Activated CD4-positive, alpha-beta T cell treated with anti-CD3 and anti-CD28 coated beads, Interleukin-2, amount 50 U/mL, for 48 hours (primary cell): Measurements from ENCODE around the gene TANK.
A peak's percentile ranks its signal among the peaks of the same experiment; 100 is the strongest.
"Not testable (repeated sequence)": the region's sequence is repeated elsewhere in the genome, so short reads cannot be mapped to it uniquely, and the experiment has no call there.

Source experiments
- DNase-seq, 2 experiments: peaks; one replicate each; pipeline ENCODE4 v3.0.0-alpha.2; 2020

TANK gene

GRCh38 chr2:161280906-161281323 is 120.7 kb downstream of the TANK start:
- DNase-seq = peak; percentile 14 to 22

DNA sequence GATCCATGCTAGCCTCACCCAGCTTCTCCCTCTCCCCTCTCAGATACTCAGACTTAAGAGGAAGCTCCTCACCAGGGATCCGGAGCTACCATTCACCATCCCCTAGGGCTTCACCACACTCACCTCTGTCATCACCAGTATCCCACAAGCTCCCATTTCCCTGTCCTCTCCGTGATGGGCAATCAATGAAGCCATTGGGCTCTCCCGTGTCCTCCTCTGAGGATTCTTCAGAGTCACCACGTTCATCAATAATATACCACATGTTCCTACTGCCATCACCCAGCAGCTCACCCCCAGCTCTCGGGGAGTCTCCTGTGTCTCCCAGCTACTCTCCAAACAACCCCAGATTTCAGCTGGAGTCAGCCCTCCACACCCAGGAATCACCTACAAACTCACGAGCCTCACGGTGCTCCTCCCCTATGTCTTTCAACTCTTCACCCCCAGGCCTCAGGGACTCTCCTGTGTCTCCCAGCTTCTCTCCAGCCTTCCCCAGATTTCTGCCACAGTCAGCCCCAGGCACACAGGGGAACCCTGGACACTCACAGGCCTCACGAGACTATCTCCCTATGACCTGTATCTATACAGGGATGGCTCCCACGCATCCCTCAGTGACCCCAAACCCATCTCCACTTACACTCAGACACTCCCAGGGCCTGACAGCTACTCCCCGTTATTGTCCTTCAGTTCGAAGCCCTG is 121.5 kb downstream of the TANK start:
- DNase-seq = peak in 1 of 2 experiments; percentile 15

DNA sequence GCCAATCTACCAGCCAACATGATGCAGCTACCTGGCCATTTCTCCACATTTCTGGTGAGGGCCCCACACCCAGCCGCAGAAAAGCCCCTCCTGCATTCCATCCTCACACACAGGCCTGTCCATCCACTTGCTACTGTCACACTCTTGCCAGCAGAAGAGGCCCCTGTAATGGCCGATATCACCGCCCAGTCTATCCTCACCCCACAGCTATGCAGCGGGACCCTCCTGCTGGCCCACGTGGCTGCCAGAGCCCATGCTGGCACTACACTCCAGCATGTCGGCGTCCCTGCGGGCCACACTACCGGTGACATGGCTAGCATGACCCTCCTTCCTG is 122.0 kb downstream of the TANK start:
- DNase-seq = not testable (repeated sequence)

GRCh38 chr2:161283926-161284325 is 123.7 kb downstream of the TANK start:
- DNase-seq = no peak
